RWPE2 (cell line): ENCODE measurements around the gene RPAP2.
"Not testable (repeated sequence)": the region's sequence is repeated elsewhere in the genome, so short reads cannot be mapped to it uniquely, and the experiment has no call there.

ENCODE experiments used
- ATAC-seq: fragments of 200-7000 bp; cut with Tn5 transposase; 3 replicates; pipeline ENCODE4 v1.9.1; 2021; ENCODE audit warnings: low read depth
- DNase-seq: peaks from one replicate; pipeline ENCODE4 v3.0.0-alpha.2; 2020; ENCODE audit warnings: low spot score
- H3K27ac ChIP-seq: fragments of 450-650 bp; 2 replicates; pipeline ENCODE4 v1.5.1; 2017; ENCODE audit warnings: mild to moderate bottlenecking; ENCODE audit not compliant: poor library complexity, severe bottlenecking
- H3K27me3 ChIP-seq: fragments of 250-450 bp; sonication (Bioruptor Pico); 2 replicates; pipeline ENCODE4 v1.5.1; 2021; ENCODE audit warnings: mild to moderate bottlenecking, moderate library complexity; ENCODE audit not compliant: insufficient read depth, poor library complexity, severe bottlenecking
- H3K36me3 ChIP-seq: fragments of 250-450 bp; sonication (Bioruptor Pico); 2 replicates; pipeline ENCODE4 v1.5.1; 2020; ENCODE audit warnings: low read depth, mild to moderate bottlenecking, moderate library complexity
- H3K4me1 ChIP-seq: fragments of 250-450 bp; sonication (Bioruptor Pico); 2 replicates; pipeline ENCODE4 v1.5.1; 2021; ENCODE audit warnings: mild to moderate bottlenecking, moderate library complexity; ENCODE audit not compliant: insufficient read depth, poor library complexity, severe bottlenecking
- H3K4me3 ChIP-seq: fragments of 250-450 bp; sonication (Bioruptor Pico); 2 replicates; pipeline ENCODE4 v1.5.1; 2021; ENCODE audit warnings: mild to moderate bottlenecking, moderate library complexity; ENCODE audit not compliant: severe bottlenecking
- H3K9me3 ChIP-seq: fragments of 250-450 bp; sonication (Bioruptor Pico); 2 replicates; pipeline ENCODE4 v1.5.1; 2021; ENCODE audit warnings: mild to moderate bottlenecking, moderate library complexity; ENCODE audit not compliant: severe bottlenecking
- TF ChIP-seq, protein P1 (sequence below): fragments of 450-650 bp; IDR thresholded peaks from one replicate; pipeline ENCODE4 v1.5.1; 2017; ENCODE audit warnings: mild to moderate bottlenecking, moderate library complexity; ENCODE audit not compliant: poor library complexity, severe bottlenecking

RPAP2 gene

DNA sequence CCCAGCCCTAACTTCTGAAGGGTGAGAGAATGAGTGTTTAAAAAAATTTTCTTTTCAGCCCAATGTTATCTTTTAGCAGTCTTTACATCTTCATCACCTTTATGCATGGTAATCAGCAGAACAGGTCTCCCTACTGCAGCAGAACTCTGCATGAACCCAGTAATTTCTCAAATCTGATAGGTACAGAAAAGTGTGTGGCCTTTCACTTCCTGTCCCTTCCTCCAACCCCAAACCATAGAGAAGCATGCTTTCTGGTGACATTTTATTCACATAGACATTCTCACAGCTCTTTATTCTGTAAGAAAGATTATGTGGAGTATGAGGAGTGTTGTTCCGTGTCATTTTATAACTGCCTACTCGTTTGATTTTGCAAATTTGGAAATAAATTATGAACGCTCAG, 68.6 kb downstream of the RPAP2 start:
- DNase-seq: no peak

DNA sequence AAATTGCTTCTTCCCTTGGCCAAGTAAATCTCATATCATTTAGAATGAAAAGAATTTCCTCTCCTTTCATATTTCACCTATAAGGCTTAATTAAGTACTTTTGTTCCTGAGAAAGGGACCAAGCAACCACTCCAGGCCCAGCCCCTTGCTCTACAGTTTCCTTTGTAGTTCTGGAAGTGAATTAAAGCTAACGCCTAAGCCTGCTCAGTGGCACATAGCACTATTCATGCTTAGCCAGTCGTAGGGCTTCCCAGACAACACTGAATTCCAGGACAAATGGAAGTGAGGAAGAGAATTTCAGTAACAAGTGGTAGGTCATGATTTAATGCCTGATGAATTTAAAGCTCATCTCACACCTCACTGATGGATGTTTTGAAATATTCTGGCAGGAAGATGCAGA, 73.3 kb downstream of the RPAP2 start:
- no peak for ATAC-seq
- no peaks in the 10 kb centered on the region for H3K27me3 ChIP-seq
- H3K36me3 ChIP-seq: peaks cover 14% of the 10 kb centered on the region; the same call in 1 of the 2 replicates
- no peak overlapping the region for H3K27ac ChIP-seq
- TF ChIP-seq, protein P1, sequence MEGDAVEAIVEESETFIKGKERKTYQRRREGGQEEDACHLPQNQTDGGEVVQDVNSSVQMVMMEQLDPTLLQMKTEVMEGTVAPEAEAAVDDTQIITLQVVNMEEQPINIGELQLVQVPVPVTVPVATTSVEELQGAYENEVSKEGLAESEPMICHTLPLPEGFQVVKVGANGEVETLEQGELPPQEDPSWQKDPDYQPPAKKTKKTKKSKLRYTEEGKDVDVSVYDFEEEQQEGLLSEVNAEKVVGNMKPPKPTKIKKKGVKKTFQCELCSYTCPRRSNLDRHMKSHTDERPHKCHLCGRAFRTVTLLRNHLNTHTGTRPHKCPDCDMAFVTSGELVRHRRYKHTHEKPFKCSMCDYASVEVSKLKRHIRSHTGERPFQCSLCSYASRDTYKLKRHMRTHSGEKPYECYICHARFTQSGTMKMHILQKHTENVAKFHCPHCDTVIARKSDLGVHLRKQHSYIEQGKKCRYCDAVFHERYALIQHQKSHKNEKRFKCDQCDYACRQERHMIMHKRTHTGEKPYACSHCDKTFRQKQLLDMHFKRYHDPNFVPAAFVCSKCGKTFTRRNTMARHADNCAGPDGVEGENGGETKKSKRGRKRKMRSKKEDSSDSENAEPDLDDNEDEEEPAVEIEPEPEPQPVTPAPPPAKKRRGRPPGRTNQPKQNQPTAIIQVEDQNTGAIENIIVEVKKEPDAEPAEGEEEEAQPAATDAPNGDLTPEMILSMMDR: no peak
- no peak overlapping the region for H3K4me3 ChIP-seq
- no peaks in the 10 kb centered on the region for H3K4me1 ChIP-seq
- H3K9me3 ChIP-seq: no peaks in the 10 kb centered on the region
- no peak for DNase-seq

More for the DNA sequence above, 68.6 kb downstream of the RPAP2 start:
- H3K9me3 ChIP-seq: no peaks in the 10 kb centered on the region
- no peaks in the 10 kb centered on the region for H3K27me3 ChIP-seq
- no peak overlapping the region for H3K27ac ChIP-seq
- no peaks in the 10 kb centered on the region for H3K4me1 ChIP-seq
- ATAC-seq: no peak
- TF ChIP-seq, protein P1: no peak
- peaks cover 14% of the 10 kb centered on the region; the same call in 1 of the 2 replicates for H3K36me3 ChIP-seq
- H3K4me3 ChIP-seq: no peak overlapping the region

DNA sequence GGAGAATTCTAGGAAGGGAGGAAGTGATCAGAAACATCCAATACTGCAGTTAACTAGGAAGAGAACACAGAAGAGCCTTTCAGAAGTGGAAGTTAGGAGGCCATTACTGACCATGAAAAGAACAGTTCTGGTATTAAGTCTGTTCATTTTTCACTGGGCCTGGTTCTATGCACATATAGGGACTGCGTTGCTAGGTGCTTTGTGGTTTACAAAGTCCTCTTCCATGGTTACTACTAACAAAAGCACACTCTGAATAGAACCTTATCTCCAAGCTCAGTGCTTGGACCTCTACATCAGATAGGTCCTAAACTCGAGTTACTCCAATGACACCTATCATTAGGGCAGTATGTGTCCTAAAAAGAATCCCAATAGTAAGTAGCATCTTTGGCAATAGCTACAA, 75.4 kb downstream of the RPAP2 start:
- Histone ChIP-seq H3K36me3 (0 out of 2 replicates have a peak, but pooled peaks cover 4% of the 10 kb centered on the region), H3K27ac (no peak overlapping the region), H3K4me1 (no peaks in the 10 kb centered on the region), H3K9me3 (no peaks in the 10 kb centered on the region), H3K27me3 (no peaks in the 10 kb centered on the region), H3K4me3 (no peak overlapping the region)
- TF ChIP-seq, protein P1: no peak
- ATAC-seq: no peak
- DNase-seq: no peak

DNA sequence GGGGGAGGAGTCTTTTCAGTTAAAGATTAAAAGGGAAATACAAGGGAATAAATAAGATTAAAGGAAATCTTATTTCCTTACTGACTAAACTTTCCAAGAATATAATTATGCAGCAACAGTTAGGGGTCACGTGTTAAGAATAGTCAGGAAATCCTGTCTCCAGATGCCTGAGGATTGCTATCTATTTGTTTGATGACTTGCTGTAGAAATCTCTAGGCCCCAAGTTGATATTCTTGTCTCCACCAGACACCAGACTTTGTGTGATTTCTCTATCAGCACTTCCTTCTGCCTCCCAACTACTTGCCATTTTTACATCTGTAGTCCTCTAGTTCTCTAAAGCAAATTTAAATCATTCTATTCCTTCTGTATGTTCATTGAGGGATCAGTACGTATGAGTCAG, 77.5 kb downstream of the RPAP2 start:
- ATAC-seq: no peak
- no peak for DNase-seq
- H3K4me1 ChIP-seq: no peaks in the 10 kb centered on the region
- no peak overlapping the region for H3K27ac ChIP-seq
- no peaks in the 10 kb centered on the region for H3K27me3 ChIP-seq
- TF ChIP-seq, protein P1: no peak
- no peak overlapping the region for H3K4me3 ChIP-seq
- H3K36me3 ChIP-seq: 0 out of 2 replicates have a peak, but pooled peaks cover under 1% of the 10 kb centered on the region
- H3K9me3 ChIP-seq: no peaks in the 10 kb centered on the region

DNA sequence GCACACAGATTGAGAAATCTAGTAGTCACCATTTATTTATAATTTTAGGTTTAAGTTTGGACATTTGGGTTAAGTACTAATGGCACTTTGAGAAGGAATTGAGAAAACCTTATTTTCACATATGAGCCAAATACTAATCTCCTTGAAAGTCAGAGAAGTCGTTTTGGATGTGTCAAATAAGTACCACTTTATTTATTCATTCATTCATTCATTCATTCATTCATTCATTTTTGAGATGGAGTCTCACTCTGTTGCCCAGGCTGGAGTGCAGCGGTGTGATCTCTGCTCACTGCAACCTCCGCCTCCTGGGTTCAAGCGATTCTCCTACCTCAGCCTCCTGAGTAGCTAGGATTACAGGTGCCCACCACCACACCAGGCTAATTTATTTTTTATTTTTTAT, 79.1 kb downstream of the RPAP2 start:
- not testable (repeated sequence) for H3K4me3 ChIP-seq, DNase-seq, H3K9me3 ChIP-seq, H3K36me3 ChIP-seq, H3K27ac ChIP-seq, ATAC-seq, H3K4me1 ChIP-seq, H3K27me3 ChIP-seq
